Measurements from ENCODE around the gene CCDC146.
"Not testable (repeated sequence)": the region's sequence is repeated elsewhere in the genome, so short reads cannot be mapped to it uniquely, and the experiment has no call there.

The CCDC146 gene, protein sequence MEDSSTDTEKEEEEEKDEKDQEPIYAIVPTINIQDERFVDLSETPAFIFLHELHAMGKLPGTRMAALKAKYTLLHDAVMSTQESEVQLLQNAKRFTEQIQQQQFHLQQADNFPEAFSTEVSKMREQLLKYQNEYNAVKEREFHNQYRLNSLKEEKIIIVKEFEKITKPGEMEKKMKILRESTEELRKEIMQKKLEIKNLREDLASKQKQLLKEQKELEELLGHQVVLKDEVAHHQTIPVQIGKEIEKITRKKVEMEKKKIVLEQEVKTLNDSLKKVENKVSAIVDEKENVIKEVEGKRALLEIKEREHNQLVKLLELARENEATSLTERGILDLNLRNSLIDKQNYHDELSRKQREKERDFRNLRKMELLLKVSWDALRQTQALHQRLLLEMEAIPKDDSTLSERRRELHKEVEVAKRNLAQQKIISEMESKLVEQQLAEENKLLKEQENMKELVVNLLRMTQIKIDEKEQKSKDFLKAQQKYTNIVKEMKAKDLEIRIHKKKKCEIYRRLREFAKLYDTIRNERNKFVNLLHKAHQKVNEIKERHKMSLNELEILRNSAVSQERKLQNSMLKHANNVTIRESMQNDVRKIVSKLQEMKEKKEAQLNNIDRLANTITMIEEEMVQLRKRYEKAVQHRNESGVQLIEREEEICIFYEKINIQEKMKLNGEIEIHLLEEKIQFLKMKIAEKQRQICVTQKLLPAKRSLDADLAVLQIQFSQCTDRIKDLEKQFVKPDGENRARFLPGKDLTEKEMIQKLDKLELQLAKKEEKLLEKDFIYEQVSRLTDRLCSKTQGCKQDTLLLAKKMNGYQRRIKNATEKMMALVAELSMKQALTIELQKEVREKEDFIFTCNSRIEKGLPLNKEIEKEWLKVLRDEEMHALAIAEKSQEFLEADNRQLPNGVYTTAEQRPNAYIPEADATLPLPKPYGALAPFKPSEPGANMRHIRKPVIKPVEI

DNA sequence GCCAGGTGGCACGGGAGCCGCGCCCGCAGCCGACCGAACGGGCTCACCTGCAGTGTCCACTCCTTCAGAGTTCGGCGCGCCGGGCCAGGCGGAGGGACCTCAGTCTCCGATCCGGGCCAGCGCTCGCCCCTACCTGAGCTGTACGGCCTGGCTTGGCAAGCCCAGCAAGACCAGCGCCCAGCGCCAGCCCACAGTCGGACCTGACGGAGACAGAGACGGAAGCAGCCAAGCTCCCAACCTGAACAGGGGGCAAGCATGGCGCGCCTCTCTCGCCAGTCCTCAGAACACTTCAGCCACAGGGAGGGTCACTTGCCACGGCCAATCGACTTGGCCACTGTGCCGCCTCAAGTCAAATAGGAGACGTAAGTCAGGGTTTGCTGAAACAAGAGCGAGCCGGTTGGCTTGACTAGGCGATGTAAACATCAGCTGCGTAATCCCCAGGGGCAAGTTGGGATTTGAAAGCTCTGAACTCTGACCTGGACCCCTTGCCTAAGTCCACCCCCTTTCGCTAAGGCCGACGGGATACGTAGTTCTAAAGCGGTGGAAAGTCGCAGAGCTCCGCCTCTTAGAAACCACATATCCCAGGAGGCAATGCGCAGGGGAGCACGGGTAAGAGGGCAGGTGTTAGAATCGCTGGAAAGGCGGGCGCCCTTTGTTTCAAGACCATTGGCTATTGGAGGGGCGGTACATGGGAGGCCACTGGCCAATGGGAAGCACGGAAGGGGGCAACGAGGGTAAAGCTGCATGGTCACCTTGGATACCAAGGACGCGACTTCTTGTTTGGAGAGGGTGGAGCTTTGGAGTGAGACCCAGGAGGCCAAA is at the start of gene CCDC146:
Gene CCDC146, plus strand, starts transcription at position 756 of the 822 bp plus-strand sequence. CDS start 45,054 bp downstream, outside the sequence.
- DNase-seq (ENCODE audit: low read depth in 2 of 2): peak; percentile 74 to 86

DNA sequence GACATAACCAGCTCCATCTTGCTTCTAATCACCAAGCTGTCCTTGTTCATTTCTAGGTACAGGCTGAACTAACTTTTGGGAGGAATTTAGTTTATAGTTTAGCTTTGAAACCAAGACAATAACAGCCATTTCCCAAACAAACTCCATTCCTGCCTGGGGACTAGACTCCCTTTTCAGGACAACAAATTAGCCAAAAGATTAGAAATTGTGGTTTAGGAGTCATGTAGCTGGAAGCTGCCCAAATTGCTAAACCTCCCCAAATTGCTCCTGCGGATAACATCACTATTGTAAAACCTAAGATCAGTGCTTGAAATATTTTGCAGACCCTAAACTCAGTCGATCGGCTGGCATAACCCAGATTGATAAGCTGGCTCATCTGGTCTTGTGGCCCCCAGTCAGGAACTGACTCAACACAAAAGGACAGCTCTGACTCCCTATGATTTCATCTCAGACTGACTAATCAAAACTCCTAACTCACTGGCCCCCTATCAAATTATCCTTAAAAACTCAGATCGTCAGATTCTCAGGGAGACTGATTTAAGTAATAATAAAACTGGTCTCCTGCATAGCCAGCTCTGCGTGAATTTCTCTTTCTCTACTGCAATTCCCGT is 47.5 kb upstream of the CCDC146 start:
- not testable (repeated sequence) for DNase-seq (ENCODE audit: low read depth in 2 of 2)

DNA sequence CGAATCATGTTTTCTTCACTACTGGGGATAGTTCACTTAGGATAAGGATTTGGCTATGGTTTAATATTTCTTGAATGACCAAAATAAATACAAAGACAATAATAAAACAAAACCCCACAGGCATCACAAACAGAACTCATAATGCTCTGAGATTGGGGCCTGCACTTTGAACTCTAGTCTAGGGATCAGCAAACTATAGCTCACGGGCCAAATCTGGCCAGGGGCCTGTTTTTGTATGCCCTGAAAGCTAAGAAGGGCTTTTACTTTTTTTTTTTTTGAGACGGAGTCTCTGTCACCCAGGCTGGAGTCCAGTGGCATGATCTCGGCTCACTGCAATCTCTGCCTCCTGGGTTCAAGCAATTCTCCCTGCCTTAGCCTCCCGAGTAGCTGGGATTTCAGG is 45.4 kb upstream of the CCDC146 start:
- DNase-seq (ENCODE audit: low read depth in 2 of 2): not testable (repeated sequence)

DNA sequence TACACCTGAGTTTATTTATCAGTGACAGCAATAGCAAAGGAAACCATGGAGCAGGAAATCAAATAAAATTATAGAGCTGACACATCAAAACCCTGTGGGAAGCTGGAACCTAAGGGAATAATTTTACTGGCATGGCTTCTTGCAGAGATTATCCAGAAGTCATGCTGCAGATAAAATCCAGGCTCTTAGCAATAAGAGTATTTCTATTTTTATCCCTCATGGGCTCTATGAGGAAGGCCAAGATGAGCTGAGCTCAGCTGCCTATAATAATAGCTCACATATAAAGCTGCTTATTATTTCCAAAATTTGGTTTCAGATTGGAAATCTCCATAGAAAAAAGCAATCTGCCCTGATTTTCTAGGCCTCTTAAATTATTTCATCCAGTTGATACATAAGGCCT is 43.3 kb upstream of the CCDC146 start:
- not testable (repeated sequence) for DNase-seq (ENCODE audit: low read depth in 2 of 2)

DNA sequence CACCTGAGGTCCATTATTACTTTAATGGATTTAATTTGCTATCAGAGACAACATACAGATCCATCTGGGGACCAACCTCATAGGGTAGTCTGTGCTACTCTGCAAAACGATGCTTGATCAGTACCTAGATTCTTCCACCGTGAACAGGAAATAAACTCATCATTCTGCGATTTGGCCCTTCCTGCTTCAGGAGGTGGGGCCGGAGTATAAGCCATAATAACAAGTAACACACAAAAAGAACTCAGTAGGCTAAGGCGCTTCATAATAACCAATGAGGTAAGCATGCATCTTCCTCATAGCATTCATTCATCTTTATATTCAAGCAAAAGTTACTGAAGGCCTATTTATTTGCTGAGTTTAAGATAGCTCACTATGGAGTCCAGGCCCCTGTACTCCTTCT is 42.8 kb upstream of the CCDC146 start:
- not testable (repeated sequence) for DNase-seq (ENCODE audit: low read depth in 2 of 2)

DNA sequence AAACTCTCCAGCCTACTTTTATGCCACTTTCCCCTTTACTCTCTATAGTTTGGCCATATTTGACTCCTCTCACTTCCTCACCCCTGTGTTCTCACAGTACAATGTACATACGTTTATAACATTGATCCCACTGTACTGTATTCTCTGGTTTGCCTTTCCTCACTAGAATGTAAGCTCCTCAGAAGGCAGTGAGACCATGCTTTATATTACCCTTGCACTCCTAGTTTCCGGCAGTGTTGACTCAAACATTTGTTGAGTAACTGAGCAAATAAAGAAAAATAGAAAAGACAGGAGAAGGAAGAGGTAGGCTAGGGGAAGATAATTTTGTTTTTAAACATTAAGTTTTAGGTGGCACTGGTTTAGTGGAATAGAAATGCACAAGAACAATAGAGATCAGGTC is 42.2 kb upstream of the CCDC146 start:
- DNase-seq (ENCODE audit: low read depth in 2 of 2): not testable (repeated sequence)

DNA sequence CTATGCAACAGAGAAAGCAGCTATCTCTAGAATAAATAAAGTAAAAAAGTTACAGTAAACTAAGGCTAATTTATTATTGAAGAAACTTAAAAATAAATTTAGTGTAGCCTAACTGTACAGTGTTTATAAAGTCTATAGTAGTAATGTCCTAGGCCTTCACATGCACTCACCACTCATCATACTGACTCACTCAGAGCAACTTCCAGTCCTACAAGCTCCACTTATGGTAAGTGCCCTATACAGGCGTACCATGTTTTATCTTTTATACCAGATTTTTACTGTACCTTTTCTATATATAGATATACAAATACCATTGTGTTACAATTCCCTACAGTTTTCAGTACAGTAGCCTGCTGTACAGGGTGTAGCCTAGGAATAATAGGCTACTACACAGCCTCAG is 40.2 kb upstream of the CCDC146 start:
- DNase-seq (ENCODE audit: low read depth in 2 of 2): not testable (repeated sequence)

DNA sequence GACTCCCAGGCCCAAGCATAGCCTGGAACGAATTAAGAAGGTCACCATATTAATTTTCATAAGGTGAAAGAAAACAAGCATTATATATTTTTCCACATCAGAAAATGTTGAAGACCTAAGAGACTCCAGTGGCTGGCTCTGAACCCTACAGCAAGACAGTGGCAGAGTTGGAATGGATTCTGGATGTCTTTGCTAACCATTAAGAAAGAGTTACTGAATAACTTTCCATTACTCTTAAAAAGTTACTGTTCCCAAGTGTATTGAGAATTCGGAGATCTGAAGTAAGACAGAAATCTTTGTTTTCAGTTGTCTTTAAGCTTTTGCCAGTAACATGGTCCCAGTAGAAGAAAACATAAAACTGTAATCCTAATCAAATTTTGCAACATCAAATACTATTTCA is 30.1 kb upstream of the CCDC146 start:
- not testable (repeated sequence) for DNase-seq (ENCODE audit: low read depth in 2 of 2)

DNA sequence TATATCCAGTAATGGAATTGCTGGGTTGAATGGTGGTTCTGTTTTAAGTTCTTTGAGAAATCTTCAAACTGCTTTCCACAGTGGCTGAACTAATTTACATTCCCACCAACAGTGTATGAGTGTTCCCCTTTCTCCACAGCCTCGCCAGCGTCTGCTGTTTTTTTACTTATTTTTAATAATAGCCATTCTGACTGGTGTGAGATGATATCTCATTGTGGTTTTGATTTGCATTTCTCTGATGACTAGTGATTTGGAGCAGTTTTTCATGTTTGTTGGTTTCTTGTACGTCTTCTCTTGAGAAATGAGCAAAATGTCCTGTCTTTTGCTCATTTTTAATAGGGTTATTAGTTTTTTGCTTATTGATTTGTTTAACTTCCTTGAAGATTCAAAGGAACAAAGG is 21.9 kb upstream of the CCDC146 start:
- not testable (repeated sequence) for DNase-seq (ENCODE audit: low read depth in 2 of 2)

DNA sequence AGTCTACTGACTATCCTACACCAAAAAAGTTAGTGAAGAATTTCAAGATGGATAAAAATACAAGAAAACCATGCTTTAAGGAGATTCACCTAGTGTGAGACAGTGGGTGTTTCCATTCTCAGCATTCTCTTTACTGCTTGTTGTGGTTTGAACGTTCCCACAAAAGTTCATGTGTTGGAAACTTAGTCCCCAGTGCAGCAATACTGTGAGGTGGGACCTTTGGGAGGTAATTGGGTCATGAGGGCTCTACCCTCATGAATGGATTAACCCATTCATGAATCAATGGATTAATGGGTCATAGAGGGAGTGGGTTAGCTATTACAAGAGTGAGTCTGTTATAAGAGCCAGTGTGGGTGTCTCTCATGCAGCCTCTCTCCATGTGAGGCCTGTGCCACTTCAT is 21.2 kb upstream of the CCDC146 start:
- not testable (repeated sequence) for DNase-seq (ENCODE audit: low read depth in 2 of 2)

DNA sequence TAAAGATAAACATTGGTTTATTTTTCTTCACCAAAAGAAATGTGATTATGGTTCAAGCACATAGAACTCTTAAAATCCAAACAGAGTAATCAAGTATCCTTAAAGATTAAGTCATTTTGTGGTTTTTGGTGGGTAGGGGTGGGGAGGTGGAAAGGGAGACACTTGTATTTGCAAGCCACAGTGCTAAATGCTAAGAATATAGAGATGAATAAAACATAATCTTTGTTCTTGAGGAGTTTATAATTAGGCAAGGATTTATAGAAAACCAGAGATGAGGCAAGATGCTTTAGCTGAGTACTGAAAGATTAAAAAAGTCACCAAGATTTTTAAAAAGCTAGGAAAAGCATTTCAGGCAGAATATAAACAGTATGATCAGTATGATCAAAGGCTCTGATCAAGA is 19.7 kb upstream of the CCDC146 start:
- not testable (repeated sequence) for DNase-seq (ENCODE audit: low read depth in 2 of 2)

DNA sequence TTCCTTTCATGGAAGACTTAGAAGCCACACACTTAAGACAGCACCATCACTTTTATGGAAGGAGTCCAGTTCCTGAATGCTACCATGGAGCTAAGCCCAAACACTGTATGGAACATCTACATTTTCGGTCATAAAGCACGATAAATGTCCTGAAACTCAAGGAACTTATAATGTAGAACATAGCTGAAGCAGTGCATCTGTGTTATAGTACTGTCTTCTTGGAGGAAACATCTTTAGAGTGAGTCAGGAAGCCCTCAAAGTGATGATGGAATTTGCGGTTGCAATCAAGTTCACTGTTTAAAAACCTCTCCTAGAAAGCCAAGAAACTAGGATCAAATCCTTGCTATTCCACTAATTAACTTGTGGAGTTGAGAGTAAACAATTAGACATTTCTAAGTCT is 16.5 kb upstream of the CCDC146 start:
- not testable (repeated sequence) for DNase-seq (ENCODE audit: low read depth in 2 of 2)

DNA sequence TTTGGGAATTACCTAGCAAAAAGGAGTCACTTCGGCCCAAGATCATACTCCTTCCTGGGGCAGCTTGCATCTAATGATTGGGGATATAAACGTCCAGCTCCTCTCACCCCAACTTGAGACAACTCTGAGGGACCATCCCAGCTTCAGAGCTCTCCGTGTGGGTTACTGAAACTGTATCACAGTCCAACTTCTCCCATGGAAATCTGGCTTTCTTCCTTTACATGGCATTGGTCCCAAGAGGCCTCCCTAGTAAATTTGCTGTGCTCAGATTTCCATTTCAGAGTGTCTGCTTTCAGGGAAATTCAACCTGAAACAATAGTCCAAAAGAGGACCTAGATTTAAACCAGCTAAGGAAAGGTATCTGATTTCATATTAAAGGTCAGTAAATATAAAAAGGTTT is 14.8 kb upstream of the CCDC146 start:
- DNase-seq (ENCODE audit: low read depth in 2 of 2): not testable (repeated sequence)

DNA sequence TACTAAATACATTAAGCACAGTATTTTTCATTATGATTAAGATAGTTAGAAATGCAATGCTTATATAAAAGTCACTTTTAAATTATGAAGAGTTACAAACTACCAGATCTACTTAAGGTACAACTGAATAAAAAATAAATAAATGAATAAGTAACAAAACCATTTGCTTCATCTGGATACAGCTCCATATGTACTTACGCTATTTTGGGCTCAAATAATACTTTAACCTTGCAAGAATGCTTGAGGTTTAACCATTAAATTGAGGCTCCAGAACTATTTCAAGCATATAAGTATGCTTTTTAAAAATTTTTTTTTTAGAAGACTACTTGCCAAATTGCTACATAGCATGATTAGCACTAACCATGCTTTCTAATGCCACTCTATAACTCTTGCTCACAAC is 14.1 kb upstream of the CCDC146 start:
- not testable (repeated sequence) for DNase-seq (ENCODE audit: low read depth in 2 of 2)

DNA sequence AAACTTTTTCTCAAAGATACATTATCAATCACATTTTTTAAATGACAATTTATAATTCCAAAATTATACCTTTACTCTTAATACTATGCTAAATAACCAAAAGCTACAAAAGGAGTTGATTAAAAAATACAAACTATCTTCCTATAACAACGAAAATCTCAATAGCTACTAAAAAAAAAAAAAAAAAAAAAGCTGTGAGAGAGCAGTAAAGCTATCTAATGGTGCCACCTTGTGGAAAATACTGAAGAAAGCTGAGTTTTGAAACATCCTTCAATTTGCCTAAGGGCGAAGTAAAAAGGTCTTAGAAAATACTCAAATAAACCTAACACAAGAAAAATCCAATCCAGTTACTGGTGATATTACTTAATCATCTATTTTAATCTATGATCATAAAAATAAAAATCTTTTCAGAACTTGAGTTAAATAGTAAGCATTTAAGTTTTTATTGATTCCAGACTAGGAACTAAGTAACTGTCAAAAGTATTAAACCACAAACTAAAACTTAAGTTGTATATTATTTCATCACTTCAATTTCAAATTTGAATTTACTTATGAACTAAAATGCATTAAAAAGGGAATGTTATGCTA is 9.6 kb upstream of the CCDC146 start:
- not testable (repeated sequence) for DNase-seq (ENCODE audit: low read depth in 2 of 2)

DNA sequence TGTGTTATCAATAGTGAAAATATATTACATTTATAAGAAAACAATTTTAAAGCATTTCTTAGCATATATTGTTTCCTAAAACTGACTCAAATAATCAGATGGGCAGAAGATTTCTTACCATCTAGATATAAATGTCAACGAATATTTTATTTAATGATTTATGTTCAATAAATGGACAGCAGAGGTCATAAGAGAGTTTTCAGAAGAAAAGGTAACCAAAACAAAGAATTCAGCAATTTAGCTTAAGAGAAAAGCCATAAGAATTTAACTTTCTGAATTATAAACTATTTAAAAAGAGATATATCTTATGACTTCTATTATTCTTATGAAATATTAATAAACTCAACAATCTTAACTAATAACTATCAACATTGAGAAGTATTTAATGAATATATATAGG is 3.1 kb downstream of the CCDC146 start:
- DNase-seq (ENCODE audit: low read depth in 2 of 2): not testable (repeated sequence)

DNA sequence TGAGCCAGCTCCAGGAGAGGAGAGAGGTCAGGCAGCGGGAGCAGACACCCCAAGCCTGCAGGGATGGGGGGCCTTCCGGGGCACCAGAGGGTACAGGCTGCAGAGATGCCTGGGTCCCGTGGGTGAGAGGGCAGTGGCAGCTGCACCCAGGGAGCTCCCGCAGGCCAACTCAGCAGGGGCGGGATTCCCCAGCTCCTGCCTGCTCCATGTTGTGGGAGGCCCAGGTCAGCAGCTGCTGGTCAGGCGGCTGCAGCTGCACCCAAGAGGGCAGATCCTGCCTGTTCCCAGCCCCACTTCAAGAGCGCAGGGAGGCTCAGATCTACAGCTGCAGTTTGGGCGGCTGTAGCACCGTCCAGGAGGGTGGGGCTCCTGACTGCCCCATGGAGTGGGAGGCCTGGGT is 4.6 kb downstream of the CCDC146 start:
- DNase-seq (ENCODE audit: low read depth in 2 of 2): not testable (repeated sequence)

DNA sequence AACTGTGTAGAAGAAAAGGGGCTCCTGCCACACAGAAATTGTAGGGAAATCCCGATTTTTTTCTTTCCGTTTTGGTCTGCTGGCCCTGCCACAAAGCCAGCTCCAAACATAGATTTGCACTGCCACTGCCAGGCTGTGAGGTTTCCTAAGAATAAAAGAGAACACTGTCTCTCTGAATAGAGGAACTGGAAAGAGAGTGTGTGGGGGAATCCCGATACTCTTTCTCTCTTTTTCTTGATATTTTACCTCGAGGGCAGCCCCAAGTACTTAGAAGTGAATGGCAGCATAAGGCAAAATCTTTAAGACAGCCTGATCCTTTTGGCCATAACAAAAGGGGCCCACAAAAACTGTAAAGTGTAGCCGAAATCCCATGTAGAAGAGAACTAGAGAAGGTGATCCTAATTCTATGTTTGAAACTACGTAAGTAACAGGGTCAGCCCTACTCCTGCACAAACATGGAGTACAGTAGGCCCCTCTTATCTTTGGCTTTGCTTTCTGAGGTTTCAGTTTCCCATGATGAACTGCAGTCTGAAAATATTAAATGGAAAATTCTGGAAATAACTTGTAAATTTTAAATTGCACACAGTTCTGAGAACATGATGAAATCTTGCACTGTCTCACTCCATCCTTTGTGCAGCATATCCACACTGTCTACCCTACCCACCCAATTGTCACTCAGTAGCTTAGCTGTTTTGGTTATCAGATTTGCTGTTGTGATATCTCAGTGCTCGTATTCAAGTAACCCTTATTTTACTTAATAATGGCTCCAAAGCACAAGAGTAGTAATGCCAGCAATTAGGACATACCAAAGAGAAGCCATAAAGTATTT is 6.4 kb downstream of the CCDC146 start:
- not testable (repeated sequence) for DNase-seq (ENCODE audit: low read depth in 2 of 2)

DNA sequence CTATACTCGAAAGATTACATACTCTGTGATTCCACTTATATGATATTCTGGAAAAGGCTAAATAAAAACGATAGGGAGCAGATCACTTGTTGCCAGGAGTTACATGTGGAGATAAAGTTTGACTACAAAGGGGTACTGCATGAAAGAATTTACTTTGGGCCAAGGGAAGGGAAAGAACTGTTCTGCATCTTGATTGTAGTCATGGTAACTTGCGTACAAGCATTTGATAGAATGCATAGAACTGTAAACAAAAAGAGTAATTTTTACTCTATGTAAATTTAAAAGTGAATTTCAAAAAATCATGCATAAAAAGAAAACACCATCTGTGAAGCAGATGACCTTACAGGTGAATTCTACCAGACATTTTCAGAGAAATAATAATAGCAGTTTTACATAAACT is 9.4 kb downstream of the CCDC146 start:
- DNase-seq (ENCODE audit: low read depth in 2 of 2): not testable (repeated sequence)

DNA sequence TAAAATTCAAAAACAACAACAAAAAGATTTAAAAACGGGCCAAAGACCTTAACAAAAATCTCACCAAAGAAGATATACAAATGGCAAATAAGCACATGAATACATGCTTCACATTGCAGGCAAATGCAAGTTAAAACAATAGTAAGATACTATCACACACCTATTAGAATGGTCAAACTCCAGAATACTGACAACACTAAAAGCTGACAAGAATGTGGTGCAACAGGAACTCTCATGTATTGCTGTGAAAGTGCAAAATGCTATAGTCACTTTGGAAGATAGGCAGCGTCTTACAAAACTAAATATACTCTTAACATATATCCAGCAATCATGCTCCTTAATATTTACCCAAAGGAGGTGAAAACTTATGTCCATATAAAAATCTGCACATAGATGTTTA is 16.3 kb downstream of the CCDC146 start:
- not testable (repeated sequence) for DNase-seq (ENCODE audit: low read depth in 2 of 2)
